ENCODE results near the gene ARCN1.

Gene ARCN1

GRCh38 chr11:118622376-118623268 is 50.4 kb downstream of the ARCN1 start:
- DNase-seq: peak; percentile 25

- DNase-seq: peak; percentile 23
Observed at GRCh38 chr11:118623269-118623655, 51.1 kb downstream of the ARCN1 start.

- DNase-seq: no peak
Observed at GRCh38 chr11:118625036-118625690, 53.0 kb downstream of the ARCN1 start.

DNA sequence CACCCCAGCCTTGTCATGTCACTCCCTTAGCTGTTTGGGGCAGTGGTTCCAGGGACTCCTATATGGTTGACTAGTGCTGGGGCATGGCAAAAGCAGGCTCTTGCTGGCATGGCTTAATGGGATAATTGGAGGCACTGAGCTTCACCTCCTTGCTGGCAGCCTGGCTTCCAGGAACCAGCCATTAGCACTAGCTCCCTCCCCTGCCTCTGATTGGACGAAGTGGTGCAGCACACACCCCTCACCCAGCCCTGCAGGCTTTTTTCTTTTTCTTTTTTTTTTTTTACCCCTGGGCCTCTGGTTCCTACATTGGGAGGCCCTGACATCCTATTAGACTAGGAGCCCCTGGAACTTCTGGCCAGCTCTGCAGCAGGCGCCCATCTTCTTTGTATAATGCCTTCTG is 53.8 kb downstream of the ARCN1 start:
- DNase-seq: no peak

GRCh38 chr11:118627566-118627965 is 55.4 kb downstream of the ARCN1 start:
- no peak for DNase-seq

- DNase-seq: no peak
Observed at GRCh38 chr11:118628031-118628430, 55.8 kb downstream of the ARCN1 start.

DNA sequence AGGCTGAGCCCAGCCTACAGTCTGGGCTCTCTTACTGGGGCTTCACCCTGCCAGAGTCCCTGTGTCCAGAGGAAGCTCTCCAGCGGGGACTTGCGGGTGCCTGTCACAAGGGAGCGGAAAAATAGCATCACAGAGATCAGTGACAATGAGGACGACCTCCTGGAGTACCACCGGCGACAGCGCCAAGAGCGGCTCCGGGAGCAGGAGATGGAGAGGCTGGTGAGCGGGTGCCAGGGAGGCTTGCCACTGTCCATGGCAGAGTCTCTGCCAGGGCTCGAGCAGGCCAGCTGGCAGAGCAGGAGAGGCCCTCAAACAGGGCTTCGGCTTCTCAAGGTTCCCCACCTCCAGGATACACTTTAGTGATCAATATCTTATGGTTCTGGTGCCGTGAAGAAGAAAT is 56.2 kb downstream of the ARCN1 start:
- no peak for DNase-seq

GRCh38 chr11:118628861-118629549 is 56.8 kb downstream of the ARCN1 start:
- no peak for DNase-seq

- DNase-seq: no peak
Observed at GRCh38 chr11:118629761-118630661, 57.8 kb downstream of the ARCN1 start.

DNA sequence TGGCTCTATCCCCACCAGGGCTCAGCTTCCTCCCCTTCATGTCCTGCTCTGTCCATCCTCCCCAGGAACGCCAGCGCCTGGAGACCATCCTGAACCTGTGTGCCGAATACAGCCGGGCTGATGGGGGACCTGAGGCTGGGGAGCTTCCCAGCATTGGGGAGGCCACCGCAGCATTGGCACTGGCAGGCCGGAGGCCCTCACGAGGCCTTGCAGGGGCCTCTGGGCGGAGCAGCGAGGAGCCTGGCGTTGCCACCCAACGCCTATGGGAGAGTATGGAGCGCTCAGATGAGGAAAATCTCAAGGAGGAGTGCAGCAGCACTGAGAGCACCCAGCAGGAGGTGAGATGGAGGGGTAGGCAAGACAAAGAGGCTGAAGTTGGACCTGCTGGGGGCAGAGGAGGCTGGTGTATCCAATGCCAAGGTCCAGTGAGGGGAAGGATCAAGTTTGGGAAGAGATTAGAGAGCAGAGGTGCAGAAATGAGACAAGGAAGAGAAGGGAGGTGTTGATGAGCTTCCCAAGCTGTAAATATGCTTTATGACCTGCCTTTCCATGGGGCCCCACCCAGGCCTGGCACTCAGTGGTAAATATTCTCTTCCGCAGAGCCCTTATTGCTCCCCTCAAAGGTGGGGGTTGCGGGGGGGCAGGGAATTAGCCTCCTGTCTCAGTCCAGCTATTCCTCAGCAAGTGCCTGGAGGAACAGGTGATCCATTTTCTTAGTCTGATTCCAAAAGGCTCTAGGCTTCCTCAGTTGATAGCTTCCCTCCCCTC is 59.1 kb downstream of the ARCN1 start:
- no peak for DNase-seq

- no peak for DNase-seq
Observed at GRCh38 chr11:118632577-118633318, 60.5 kb downstream of the ARCN1 start.

DNA sequence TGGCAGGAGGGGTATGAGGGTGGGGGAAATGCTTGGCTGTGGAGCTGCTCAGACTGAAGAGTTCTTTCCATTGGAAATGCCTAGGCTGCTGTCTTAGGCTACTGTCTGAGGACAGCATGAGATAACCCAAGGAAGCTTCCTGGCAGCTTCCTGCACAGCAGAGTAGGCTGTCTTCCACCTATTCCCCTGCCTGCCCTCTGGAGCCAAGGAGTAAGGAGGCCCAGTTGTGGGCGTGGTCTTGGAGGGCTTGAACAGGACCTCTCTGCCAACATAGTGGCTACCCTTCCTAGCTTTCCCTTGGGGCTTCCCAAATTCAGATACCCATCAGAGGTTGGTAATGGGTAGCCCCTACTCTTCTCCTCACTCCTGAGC is 61.1 kb downstream of the ARCN1 start:
- DNase-seq: no peak

DNA sequence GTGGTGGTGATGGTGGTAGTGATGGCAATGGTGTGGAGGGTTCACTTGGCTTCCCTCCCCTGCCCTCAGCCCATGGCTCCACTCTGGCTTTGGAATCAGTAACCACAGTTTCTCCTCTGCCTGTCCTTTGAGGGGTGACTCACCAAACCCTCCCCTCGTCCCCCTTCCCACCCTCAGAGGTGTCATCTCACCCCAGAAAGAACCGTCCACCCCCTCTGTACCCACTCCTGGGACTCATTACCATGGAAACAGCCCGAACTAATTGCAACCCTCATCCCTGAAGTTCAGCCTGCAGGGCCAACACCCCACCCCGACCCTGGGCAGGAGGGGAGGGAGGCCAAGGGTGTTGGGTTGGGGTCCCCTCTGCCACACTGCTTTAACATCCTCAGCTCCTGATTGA is 61.8 kb downstream of the ARCN1 start:
- no peak for DNase-seq

DNA sequence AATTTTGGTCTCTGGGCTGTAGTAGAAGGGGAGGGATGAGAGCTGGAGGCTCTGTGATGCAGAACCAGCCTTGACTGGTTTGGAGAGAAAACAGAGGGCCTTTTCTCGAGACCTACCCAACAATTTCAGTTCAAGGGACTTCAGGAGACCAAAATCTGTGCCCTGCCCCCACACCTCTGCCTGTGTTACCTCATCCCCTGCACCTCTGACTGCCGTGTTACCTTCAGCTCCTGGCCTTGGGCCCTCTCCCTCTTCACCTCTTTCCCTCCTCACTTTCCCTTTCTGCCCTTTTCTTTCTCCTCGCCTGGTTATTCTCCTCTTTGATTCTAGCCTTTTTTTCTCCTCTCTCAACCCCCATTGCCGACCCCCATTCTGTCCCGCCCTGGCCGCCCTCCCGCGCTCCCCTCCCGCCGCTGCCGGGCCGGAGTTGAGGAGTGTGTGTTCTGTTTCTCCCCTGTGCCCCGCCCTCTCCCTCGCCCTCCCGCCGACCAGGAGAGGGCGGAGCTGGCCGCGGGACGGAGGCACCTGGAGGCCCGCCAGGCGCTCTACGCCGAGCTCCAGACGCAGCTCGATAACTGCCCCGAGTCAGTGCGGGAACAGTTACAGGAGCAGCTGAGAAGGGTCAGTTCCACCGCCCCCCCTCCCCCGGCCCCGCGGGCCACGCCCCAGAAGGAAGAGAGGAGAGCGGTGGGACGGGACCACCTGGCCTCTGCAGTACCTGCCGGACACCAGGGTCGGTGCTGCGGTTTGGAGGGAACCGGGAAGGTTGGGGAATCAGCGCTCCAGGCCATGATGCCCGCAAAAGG is 62.4 kb downstream of the ARCN1 start:
- DNase-seq: peak; percentile 69

- DNase-seq: peak; percentile 34
Observed at GRCh38 chr11:118635237-118635591, 63.0 kb downstream of the ARCN1 start.

DNA sequence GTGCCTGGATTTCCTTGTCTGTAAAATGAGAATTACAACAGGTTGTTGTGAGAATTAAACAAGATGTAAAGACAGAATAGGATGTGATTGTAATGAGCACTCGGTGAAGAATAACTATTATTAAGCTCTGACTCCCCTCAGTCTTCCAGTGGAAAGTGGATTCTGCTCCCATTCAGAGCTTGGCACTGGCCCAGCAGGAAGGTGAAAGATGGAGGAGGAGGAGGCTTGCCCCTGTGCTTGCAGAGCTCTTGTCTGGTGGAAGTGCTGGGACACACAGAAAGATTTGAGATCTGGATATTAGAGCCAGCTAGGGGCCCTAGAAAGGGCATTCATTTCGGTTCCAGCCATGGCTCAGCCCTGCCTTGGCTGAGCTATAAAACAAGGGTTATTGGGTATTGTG is 63.4 kb downstream of the ARCN1 start:
- DNase-seq: no peak

DNA sequence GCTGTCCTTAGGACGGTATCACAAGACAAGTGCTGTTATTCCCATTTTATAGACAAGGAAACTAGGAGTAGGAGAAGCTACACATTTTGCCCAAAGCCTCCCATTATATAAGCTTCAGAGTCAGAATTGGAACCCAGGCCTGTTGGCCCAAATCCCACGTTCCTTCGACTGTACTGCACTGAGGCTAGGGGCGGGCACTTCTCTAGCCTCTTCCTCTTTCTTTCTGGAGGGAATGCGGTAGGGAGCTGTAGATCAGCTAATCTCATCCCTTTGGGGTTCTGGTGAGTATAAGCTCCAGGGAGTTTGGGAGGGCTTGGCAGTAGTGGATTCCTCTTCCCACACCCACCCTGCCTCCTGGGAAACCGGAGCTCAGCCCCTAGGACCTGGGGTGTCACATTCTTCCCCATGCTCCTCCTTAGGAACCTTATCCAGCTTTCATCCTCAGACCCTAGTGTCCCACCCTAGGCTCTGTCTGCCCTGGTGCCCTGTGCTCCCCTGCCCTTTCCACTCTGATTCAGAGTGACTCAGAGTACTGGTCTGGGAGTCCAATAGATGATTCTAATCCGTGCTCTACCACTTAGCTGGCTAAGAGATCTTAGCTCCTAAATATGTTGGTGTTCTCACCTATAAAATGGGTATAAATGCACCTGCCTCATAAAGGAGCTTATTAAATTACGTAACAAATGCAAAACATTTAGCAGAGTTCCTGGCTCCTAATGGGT is 64.5 kb downstream of the ARCN1 start:
- DNase-seq: no peak

GRCh38 chr11:118638726-118639125 is 66.5 kb downstream of the ARCN1 start:
- no peak for DNase-seq

DNA sequence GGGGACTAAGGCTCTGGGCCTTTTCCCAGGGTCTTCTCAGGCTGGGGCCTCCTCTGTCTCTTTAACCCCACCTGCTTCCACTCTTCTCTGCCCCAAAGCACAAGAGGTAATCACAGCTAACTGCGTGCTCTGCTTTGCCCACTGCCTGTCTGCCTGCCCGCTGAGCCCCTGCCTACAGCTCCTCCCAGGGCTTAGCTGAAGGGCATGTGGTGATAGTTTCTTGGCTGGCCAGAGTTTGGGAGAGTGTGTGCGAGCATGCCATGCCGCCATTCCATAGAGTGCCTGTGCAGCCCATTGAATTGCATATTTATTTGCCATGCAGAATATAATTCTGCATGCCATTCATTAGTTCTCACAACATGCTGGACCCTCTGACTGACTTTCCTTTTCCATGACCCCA is 67.7 kb downstream of the ARCN1 start:
- no peak for DNase-seq

Data from NCI-H1092 treated with DMSO at 0.1 percent for 48 hours (cell line).